Measurements from ENCODE around the gene MMAB.

MMAB gene

DNA sequence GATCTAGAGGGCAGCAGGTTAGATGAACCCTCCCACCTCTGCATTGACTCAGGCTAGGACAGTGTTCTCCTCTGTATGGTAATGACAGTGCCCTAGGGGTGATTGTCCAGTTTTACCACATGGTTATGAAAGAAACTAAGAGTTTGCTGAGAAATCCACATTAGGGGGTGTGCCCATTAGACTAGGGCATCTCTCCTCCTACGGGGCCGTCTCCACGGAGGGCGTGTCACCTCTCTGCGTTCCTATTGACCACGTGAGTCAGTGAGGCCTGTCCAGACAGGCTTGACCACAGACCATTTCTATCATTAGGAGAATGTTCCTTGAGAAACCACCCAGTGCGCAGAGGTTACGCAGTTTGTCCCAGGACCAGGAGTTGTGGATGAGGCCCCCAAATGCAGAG lies 8.6 kb upstream of the MMAB start:
- no peak for DNase-seq

DNA sequence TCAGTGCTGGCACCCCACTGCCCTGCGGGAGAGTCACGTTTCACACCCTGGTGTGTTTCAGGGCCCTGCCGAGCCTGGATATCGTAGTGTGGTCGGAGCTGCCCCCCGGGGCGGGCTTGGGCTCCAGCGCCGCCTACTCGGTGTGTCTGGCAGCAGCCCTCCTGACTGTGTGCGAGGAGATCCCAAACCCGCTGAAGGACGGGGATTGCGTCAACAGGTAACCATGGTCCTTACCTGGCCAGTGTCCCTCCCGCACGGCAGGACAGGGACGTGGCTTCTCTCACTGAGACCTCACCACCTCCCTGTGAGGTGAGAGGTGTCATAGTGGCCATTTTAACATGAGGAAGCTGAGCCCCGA lies 8.0 kb upstream of the MMAB start:
- DNase-seq, result no peak

DNA sequence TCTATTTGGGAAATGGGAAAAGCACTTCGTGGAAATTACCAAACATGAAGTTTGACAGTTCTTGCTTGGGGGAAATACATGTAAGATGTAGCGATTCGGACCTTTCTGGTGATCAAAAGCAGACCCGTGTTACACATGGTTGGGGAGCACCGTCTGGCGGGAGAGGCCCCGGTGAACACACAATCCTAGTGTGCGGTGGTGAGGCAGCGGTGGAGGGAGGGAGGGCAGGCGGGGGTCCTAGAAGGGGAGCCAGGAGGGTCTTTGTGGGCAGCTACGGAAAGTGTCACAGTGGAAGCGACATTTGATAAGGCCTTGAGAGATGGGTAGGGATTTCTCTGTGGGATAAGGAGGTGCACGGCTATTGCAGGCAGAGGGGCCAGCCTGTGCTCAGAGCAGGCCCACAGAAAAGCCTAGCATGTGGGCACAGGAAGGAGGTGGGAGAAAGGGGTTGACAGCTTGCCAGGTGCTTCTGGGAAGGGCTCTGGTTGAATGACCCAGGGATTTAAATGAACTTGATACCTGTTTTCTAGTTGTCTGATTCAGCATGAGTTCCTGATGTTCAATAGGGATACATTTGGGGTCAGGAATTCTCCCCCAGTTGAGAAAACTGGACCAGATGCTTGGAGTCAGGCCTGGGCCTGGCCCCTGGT lies 7.5 kb upstream of the MMAB start:
- DNase-seq, result no peak

DNA sequence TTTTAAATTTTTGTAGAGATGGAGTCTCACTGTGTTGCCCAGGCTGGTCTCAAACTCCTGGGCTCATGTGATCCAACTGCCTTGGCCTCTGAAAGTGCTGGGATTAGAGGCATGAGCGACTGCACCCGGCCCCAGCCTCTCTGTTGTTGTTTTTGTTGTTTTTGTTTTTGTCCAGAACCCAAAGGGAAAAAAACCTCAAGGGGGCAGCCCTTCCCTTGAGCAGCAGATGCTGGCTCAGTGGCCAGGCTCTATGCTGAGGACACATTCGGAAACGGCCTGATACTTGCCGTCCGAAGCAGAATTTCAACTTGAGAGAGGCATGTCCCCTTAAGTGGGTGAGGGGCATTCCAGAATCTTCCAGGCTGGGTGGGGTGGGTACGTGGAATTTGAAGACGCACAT lies 7.0 kb upstream of the MMAB start:
- DNase-seq, result no peak

DNA sequence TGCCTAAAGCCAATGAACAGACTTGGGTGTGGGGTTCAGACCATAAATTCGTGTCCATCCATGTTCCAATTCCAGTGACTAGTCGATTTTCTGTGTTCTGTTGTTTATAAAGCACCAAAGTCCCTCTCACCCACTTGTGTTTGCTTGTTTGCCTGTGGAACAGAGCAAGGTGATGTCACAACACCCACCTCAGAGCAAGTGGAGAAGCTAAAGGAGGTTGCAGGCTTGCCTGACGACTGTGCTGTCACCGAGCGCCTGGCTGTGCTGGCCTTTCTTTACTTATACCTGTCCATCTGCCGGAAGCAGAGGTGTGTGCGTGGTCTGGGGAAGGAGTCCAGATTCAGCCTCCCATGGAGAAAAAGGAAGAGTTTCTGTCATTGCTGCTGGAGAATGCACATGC lies 6.3 kb upstream of the MMAB start:
- DNase-seq, result no peak

DNA sequence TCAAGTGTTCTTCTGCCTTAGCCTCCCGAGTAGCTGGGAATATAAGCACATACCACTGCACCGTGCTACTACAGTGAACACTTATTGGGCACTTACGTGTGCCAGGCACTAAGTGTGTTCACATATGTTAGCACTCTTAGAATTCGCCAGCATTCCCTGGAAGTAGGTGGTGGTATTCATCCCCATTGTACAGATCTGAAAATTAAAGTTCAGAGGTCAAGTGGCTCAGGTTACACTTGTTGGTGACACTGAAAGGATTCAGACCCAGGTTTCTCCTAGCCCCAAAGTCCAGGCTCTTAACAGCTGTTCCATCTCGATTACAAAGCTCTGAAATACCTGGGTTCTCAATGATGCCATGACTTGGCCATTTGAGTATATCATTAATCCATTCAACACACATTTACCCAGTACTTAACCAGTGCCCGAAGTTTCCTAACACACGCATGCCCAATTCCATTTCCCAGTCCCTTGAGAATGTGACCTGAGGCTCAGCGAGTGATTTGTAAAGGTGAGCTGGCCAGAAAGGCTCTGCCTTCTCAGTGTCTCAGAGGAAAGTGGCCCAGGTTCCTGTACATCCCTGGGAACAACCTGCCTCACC lies 5.1 kb upstream of the MMAB start:
- DNase-seq, result no peak

DNA sequence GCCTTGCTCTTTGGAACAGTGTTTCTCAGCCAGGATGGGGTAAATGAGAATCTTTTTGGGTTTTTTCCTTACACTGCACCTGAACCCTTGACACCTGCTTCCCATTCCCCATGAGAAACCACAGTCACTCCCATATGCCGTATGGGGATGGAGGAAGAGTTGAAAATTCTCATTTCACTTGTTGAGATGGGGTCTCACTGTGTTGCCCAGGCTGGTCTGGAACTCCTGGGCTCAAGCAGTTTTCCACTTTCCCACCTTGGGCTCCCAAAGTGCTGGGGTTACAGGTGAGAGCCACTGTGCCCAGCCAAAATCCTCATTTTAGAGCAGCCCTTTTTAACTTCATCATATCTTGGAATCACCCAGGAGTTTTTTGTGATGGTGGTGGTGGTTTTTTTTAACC lies 4.0 kb upstream of the MMAB start:
- DNase-seq, result no peak

DNA sequence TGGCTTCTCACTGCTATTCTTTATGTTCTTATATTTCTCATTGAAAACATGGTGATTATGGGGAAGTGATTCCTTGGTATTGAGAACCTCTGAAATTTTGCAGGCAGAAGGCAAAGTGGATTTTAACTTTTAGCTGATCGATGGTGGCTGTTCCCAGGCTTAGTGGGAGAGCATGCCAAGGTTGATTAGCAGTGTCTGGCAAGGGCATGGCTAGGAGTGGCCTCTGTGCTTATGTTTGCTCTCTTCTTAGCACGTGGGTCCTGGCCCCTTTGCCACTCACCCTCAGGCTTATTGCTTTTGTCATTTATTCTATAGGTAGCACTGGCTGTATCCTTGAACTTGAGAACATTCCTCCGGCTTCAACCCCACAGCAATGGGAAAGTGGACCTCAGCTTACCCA lies 2.4 kb upstream of the MMAB start:
- no peak for DNase-seq

DNA sequence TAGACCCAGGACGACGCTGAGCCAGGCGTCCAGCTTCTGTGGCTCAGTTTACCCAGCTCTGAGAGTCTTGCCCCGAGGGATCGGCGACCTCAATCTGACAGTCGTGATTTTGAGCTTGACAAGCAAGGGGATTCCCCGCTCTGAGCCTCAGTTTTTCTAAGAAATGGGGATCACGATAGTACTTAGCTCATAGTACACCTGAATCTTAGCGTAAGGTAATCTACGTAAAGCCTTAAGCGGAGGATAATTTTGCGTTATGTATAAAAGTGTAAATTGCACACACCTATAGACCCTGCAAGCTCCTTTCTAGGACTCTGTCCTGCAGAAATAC lies 575 bp upstream of the MMAB start:
- DNase-seq, result no peak

DNA sequence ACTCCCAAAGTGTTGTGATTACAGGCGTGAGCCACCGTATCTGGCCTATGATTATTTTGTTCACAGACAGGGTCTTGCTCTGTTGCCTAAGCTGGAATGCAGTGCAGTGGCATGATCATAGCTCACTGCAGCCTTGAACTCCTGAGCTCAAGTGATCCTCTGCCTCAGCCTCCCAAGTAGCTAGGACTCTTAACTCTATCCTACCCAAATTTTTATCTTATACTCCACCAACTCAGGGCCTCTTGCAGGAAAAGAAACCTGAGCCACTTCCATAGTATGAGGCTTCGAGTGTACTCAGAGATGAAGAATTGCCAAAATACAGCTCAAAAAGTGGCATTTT lies 828 bp downstream of the MMAB start:
- no peak for DNase-seq

DNA sequence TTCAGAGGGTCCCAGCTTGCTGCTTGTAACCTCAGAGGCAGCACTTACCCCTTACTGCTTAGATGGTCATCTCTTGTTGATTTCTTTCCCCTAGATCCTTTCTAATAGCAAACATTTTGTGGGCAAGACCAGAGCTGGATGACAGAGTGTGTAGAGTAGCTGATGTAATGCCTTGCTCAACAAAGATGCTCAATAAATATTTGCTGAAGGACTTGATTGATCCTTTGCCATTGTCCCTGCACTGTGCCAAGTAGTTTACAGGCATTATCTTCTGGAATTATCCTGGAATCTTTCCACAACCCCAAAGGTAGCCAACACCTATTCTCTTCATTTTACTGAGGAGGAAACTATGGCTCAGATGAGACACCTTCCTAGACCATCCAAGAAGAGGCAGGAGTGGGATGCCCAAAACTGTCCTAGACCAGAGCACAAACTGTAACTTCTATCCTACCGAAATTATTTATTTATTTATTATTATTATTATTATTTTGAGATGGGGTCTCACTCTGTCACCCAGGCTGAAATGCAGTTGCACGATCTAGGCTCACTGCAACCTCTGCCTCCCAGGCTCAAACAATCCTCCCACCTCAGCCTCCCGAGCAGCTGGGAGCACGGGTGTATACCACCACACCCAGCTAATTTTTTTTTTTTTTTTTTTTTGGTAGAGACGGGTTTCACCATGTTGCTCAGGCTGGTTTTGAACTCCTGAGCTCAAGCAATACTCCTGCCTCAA lies 1.4 kb downstream of the MMAB start:
- DNase-seq, result no peak

DNA sequence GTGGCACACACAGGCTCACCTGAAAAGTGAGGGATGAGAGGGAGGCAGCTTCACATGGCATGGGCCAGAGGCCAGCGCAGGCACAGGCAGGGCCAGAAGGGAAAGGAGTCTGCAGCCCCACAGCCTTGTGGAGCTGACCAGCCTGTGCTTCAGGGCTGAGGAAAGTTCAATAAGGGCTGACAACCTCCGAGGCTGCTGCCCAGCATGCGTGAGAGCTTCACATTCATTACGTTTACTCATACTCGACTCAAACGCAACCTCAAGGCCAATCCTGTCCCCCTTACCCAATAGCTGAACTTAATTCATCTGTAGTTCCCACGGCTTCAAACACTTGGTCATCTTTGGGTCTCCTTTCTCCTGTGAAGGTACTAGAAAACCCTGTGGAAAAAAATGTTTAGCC lies 4.8 kb downstream of the MMAB start:
- DNase-seq, result no peak

DNA sequence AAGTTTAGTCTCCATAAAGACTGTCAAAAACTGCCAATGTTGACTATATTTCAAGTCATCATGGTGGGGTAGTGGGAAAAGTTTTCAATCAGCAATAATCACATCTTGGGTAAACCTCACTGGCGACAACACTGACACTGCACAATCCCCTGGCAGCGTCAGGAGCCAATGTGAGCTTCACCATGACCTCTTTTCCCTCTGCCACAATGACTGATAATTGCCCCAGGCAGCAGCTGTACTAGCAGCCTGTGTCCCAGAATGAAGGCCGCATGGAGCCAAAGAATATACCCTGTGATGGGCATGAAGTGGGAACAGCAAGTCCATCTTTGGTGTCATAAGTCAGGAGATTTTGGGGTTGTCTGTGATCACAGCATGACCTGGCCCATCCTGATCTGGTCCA lies 5.3 kb downstream of the MMAB start:
- DNase-seq, result no peak

DNA sequence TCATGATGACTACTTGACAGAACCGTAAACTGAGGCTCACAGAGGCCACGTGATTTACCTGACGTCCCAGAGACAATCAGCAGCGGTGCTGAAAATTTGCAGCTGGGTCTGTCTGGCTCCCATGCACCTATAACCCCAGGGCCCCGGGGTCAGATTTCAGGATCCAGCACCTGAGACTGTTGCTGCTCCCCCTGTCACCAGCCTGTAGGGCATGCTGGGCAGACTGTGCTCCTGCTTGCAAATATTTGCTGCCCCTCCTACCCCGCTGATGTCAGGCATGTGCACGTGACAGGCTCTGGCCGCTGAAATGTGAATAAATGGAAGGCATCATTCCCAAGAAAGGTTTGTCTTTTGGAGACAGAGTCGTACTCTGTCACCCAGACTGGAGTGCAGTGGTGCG lies 6.0 kb downstream of the MMAB start:
- no peak for DNase-seq

DNA sequence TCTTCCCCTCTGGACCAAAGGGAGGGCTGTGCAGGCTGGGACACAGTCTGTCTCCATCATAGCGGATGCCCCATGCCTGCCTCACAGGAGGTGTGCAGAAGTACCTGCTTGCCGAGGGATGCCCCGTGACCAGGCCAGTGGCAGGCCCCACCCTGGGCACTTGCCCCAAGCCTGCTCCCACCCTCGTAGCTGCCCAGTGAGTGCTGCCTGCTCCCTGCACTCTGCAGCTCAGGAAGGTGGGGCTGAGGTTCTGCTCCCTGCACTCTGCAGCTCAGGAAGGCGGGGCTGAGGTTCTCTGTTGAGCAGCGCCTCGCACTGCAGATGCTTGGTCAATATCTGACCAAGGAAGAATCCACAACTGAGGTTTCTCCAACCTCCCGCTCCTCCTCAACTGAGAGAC lies 6.9 kb downstream of the MMAB start:
- no peak for DNase-seq

DNA sequence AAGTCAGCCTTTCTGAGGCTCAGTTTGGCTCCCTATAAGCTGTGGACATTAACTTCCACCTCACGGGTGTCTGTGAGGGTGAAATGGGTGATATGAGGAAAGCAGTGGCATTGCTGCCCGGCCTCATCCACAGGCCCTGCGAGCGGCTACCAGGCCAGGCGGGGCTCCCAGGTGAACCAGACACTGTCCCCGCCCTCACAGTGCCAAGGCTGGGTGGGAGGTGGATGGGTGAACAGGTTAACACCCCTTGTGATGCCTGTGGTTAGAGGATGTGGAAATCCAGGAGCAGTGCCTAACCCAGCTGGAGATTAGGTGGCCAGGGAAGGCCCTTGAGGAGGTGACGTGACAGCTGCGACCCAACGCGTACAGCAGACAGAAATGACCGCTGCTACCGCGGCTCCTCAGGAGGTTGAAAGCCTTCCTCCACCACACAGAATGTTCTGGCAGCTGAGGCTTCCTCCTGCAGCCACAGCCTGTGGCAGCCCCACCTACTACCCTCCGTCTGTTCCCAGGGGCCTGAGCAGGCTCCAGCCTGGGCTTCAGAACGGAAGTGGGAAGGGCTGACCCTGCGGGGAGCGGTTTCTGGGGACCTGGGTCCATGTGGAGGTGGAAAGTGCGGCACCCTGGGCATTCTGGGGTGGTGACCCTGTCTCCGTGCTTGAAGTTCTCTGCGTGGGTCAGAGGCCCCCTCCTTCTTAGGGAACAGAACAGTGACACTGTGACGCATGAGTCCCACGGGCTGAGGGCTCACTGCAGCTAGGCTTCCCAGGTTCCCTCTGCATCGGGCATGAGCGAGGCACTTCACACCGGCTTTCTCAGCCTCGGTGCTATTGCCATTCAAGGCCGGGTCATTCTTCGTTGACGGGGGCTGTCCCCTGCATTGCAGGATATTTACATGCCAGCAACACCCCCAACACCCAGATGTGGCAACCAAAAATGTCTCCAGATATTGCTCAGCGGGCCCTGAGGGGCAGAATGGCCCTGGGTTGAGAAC lies 9.7 kb downstream of the MMAB start:
- DNase-seq, result no peak

DNA sequence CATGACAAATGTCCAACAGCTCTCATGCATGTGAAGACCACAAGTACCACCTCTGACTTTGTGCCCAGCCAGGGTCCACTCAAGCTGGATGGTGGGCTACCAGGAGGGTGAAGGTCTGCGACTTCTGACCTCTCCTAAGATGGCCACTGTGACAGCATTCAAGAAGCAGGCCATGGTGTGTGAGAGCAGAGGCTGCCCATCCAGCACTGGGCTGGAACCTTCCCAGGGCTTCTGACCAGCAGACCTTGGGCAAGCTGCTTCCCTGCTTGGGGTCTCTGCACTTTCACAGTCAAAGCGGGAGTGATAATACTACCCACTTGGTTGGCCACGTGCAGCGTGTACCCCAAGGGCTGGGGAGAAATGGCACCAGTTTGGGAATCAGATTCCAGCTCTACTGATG lies 10.4 kb downstream of the MMAB start:
- no peak for DNase-seq

DNA sequence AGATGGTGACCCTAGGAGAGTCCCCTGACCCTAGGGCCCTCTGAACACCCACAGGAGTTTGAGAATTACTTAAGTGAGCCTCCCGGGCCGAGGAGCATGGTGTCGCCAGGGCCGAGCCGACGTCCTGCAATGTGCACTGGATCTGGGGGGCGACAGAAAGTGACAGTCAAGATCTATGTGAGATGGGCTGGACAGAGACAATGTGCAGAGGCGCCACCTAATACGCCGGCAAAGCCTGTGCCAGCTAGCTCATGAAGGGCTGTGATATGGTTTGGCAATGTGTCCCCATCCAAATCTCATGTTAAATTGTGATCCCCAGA lies 11.6 kb downstream of the MMAB start:
- no peak for DNase-seq

DNA sequence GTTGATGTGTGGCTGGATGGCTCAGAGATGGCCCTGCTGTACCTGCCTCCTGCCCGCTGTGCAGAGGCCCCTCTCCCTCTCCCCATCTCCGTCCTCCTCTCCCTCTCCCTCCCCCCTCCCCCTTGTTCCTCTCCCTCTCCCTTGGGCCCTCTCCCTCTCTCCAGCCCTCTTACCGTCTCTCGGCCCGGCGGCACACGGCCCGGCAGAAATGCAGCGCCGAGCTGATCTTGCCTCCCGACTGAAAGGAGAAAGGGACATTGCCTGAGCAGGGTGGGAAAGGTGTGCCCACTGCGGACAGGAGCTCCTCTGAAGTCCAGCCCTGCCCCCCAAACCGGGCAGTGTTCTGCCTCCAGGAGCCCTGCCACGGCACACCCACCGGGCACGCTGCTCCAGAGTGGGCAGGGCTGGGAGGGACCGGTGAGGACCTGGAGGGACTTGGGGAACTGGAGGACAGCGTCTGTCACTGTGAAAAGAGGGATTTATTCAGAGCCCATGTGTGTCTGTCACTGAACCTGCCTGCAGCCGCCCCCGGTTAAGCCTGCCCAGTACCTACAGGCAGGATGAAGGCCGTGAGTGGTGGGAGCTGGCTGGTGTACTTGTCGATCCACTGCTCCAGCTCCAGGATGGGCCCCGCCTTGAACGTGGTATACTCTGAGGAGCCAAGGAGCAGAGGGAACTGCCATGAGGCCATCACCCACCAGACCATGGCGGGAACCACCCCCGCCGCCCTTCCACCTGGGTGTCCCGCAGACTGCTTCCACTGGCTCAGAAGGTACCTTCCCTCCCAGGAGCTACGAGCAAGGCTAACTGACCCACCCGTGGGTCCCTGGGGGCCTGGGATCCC lies 12.2 kb downstream of the MMAB start:
- no peak for DNase-seq

DNA sequence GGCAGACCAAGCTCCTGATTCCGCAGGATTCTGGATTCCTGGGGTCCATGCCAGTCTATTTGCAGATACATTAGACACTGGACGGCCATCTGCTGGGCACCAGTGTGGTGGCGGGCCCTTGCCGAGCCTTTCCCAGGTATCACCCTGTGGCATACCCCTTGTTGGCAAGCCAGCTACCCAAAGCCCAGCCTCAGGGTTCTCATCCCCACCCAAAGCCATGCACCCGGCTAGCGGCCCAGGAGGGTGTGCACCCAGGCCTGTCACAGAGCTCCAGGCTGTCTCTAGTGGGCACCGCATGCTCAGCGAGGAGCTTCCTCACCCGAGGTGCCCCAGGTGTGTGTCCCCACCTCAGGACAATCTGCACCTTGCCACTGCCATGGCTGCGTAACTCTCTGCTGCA lies 13.7 kb downstream of the MMAB start:
- DNase-seq, result no peak

DNA sequence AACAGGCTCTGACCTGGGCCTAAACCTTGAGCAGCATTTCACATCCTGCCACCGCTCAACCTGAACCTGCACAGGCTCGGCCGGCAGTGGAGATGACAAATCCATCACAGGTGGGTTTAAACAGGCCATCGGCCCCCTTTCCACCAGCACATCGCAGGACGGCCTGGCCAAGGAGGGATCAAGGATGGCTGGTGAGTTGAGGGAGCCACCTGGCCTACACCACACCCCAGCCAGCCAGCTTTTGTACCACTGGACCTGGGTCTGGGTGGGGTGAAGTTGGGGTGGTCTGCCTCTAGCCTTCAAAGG lies 14.2 kb downstream of the MMAB start:
- no peak for DNase-seq

DNA sequence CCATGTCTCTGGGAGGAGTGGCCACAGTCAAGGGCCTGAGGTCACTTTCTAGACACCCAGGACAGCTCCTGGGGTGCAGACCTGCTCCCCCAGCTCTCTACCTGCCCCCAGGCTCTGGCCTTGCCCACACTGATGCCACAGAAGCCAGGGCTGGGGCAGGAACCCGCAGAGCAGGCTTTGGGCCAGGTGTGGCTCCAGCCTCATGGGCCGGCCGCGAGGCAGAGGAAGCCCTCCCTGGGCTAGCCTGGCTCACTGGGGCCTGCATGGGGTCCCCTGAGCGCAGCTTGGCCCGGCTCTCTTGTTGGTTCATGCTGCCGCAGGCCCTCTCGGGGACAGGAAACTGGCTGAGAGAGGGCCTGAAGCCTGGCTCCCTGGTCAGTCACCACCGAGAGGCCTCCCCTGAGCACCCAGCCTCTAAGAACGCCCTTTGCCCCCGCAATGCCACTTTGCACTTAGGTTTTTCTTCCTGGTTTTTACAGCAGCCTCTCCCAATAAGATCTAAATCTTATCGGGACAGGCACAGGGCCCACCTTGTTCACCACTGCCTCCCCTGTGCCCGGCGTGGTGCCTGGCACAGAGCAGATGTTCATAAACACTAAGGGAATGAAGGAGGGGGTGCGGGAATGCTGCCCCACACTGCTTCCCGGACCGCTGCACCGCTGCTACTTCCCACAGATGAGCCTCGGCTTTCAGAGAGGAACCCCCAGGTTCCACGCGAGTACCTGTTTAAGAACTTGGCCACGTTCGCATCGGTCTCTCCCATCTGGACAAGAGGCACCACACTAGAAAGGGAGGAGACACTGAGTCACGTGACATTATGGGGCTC lies 14.7 kb downstream of the MMAB start:
- no peak for DNase-seq
